Mucosa of descending colon (tissue), 3 donors: ENCODE measurements around the gene NCKAP1. TPM values are rescaled to one million over a fixed set of nuclear protein-coding genes. Genes with fewer than 3 reads are reported as not detected.

Experiments used
- ATAC-seq: fragments of 200-7000 bp; cut with Tn5 transposase; one replicate; pipeline ENCODE4 v1.9.1; 2020; ENCODE audit warnings: mild to moderate bottlenecking, moderate library complexity
- DNase-seq, 3 donors: peaks; one replicate each; pipeline ENCODE4 v3.0.0-alpha.2; 2020
- H3K36me3 ChIP-seq: fragments of 200-600 bp; one replicate; pipeline ENCODE4 v1.8.0; 2021; ENCODE audit warnings: low read depth, mild to moderate bottlenecking
- H3K4me1 ChIP-seq: fragments of 200-600 bp; one replicate; pipeline ENCODE4 v1.8.0; 2021; ENCODE audit warnings: low read depth, mild to moderate bottlenecking
- H3K4me3 ChIP-seq: fragments of 200-600 bp; one replicate; pipeline ENCODE4 v1.8.0; 2021; ENCODE audit warnings: mild to moderate bottlenecking
- H3K9me3 ChIP-seq: fragments of 200-600 bp; one replicate; pipeline ENCODE4 v1.8.0; 2021; ENCODE audit warnings: mild to moderate bottlenecking
- CTCF ChIP-seq: fragments of 200-600 bp; IDR thresholded peaks from one replicate; pipeline ENCODE4 v1.8.0; 2022; ENCODE audit warnings: antibody characterized with exemption, mild to moderate bottlenecking
- intact Hi-C, 2 donors: fragments of 100-400 bp; cut with DNase I in 1 of 2; cut with micrococcal nuclease in 1 of 2; formaldehyde crosslinking; loops; one replicate each; pipeline versions ENCODE4 v1.11.0 to v1.11.1; 2022; cut with DNase I, micrococcal nuclease
- total RNA-seq, 3 donors: library from RNA; stranded (reverse); fragmentation: NEBNext Ultra II Directional in 2 of 3; extraction: Animal tissue kit (Norgen Biotek cat#: 25700) in 2 of 3; gene quantifications; one replicate each; pipeline versions ENCODE4 v1.2.1 to v1.2.4, GENCODE V29; 2021 to 2023
- donor health status: DM: no; HTN: no; CAD: no; lungs with moderate emphysema.
- donor health status: DM: no; HTN: no; CAD: no.
- donor health status: DM: no; HTN: yes; CAD: no.

The NCKAP1 gene
- total RNA-seq, 3 donors from 2014 or later = 81.5 to 194 (median 87.2) TPM

- Histone ChIP-seq H3K4me3 (no peak overlapping the region), H3K9me3 (no peaks in the 10 kb centered on the region), H3K4me1 (no peaks in the 10 kb centered on the region), H3K36me3 (no peaks in the 10 kb centered on the region)
- ATAC-seq (no peak), DNase-seq (no peak)
- intact Hi-C loops = no loop called here
- TF ChIP-seq CTCF = no peak
These were observed 123.4 kb downstream of the NCKAP1 start for GRCh38 chr2:182914852-182915251.

DNA sequence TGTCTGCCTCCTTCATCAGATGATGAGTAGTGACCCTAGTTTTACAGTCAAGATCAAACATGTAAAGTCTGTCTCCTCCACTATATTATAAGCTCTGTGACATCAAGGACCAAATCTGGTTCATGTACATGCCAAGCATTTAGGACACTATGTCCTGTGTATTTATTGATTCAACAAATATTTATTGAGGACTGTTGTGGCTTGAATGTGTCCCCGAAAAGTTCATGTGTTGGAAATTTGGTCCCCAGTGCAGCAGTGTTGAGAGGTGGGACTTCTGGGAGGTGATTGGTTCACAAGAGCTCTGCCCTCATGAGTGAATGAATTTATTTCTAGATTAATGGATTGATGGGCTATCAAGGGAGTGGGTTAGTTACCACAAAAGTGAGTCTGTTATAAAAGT lies 125.2 kb downstream of the NCKAP1 start:
- intact Hi-C loops = no loop called here
- ATAC-seq (no peak), DNase-seq (no peak)
- no peaks in the 10 kb centered on the region for H3K36me3 ChIP-seq
- no peak overlapping the region for H3K4me3 ChIP-seq
- no peaks in the 10 kb centered on the region for H3K4me1 ChIP-seq
- no peak for TF ChIP-seq CTCF
- no peaks in the 10 kb centered on the region for H3K9me3 ChIP-seq

DNA sequence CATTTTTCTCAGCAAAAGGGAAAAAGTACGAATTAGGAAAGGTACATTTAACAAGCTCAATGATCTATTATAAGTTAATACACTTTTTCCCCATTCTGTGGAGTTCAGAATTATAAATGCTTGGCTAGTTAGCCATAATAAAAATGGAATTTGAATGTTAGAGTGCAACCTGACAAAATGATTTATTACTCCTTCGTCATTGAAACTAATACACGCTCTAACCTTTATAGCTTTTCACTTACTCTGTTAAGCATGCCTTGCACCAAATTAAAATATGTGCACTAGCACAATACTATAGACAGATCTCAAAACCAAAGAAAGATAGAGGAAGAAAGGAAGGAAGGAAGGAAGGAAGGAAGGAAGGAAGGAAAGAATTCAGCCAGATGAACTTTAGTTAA lies 125.7 kb downstream of the NCKAP1 start:
- TF ChIP-seq CTCF = no peak
- intact Hi-C loops = no loop called here
- Histone ChIP-seq H3K36me3 (no peaks in the 10 kb centered on the region), H3K9me3 (no peaks in the 10 kb centered on the region), H3K4me1 (no peaks in the 10 kb centered on the region), H3K4me3 (no peak overlapping the region)
- ATAC-seq (no peak), DNase-seq (no peak)

GRCh38 chr2:182911813-182912517 lies 126.3 kb downstream of the NCKAP1 start:
- TF ChIP-seq CTCF = no peak
- DNase-seq (no peak), ATAC-seq (no peak)
- Histone ChIP-seq H3K9me3 (no peaks in the 10 kb centered on the region), H3K4me3 (no peak overlapping the region), H3K36me3 (no peaks in the 10 kb centered on the region), H3K4me1 (peaks cover 2% of the 10 kb centered on the region)
- intact Hi-C loops = no loop called here

DNA sequence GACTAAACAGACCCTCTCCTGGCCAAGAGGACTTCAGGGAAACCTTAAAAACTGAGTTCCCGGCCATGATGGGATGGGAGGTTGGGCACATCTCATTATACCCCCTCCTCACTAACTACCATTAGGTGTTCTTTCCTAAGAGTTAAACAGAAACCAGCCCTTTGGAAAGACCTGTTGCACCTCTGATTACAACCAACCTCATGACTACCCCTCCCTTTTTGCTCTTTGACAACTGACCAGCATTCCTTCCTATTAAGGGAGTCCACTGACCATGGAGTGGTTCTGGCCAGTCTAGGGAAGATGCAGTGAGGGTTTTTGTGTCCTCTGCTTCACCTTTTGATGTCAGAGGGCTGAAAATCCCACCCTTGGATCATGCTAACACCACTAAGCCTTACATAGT lies 127.3 kb downstream of the NCKAP1 start:
- no peak for DNase-seq
- no peaks in the 10 kb centered on the region for H3K36me3 ChIP-seq
- ATAC-seq = no peak

More for the DNA sequence above, 127.3 kb downstream of the NCKAP1 start:
- intact Hi-C loops = no loop called here
- H3K4me3 ChIP-seq = no peak overlapping the region
- TF ChIP-seq CTCF = no peak
- no peaks in the 10 kb centered on the region for H3K9me3 ChIP-seq
- peaks cover 3% of the 10 kb centered on the region for H3K4me1 ChIP-seq
